ENCODE results near the gene UGT1A5. TPM values are rescaled to one million over a fixed set of nuclear protein-coding genes. Genes with fewer than 3 reads are reported as not detected.

UGT1A5 gene
- not detected in 2 replicates for total RNA-seq (2014; rRNA removed)
- polyA plus RNA-seq (2012), result not detected

DNA sequence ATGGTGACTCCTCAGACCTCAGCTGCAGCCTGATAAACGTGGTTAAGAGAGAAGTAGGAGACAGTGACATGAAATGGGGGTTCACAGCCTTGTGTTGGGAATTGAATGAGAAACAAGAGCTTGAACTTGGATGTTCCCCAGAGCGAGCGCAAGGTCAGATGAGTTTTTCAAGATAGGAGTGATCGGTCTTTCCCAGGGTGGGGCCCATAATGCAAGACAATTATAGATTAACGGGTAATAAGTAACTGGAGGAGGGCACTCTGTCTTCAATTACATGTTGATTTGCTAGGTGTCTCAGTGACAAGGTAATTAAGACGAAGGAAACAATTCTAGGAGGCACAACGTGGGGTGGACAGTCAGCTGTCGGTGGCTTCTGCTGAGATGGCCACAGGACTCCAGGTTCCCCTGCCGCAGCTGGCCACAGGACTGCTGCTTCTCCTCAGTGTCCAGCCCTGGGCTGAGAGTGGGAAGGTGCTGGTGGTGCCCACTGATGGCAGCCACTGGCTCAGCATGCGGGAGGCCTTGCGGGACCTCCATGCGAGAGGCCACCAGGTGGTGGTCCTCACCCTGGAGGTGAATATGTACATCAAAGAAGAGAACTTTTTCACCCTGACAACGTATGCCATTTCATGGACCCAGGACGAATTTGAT is at the start of gene UGT1A5:
Gene UGT1A5, plus strand, starts transcription at position 297 of the 651 bp plus-strand sequence. Its CDS starts 85 bp downstream, at position 382.
- DNase-seq (ENCODE audit: low read depth), result no peak

DNA sequence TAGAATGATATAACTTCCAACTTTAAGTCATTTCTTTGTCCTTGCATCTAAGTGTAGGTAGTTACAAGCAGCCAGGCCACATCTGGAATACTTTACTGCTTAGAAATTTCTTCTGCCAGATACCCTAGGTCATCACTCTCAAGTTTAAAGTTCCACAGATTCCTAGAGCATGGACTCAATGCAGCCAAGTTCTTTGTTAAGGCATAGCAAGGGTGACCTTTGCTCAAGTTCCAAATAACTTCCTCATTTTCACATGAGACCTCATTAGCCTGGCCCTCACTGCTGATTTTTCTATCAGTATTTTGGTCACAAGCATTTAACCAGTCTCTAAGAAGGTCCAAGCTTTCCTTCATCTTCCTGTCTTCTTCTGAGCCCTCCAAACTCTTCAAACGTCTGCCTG is 48.8 kb upstream of the UGT1A5 start:
- no peak for DNase-seq (ENCODE audit: low read depth)

DNA sequence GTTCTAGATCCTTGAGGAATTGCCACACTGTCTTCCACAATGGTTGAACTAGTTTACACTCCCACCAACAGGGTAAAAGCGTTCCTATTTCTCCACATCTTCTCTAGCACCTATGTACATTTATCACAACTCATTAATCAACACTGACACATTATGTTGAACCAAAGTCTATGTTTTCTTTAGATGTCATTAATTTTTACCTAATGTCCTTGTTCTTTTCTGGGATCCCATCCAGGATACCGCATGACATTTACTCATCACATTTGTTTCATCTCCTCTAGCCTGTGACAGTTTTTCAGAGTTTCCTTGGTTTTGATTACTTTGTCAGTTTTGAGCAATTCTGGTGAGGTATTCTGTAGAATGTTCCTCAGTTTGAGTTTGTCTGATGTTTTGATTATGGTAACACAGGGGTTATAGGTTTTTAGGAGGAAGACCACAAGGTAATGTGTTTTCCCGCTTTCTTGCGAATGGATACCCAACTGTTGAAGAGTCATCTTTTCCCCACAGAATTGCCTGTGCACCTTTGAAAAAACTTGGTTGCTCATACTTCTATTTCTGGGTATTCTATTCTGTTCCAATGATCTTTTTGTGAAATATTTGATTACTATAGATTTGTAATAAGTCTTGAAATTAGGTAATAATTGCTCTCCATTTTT is 44.0 kb upstream of the UGT1A5 start:
- DNase-seq (ENCODE audit: low read depth), result no peak

DNA sequence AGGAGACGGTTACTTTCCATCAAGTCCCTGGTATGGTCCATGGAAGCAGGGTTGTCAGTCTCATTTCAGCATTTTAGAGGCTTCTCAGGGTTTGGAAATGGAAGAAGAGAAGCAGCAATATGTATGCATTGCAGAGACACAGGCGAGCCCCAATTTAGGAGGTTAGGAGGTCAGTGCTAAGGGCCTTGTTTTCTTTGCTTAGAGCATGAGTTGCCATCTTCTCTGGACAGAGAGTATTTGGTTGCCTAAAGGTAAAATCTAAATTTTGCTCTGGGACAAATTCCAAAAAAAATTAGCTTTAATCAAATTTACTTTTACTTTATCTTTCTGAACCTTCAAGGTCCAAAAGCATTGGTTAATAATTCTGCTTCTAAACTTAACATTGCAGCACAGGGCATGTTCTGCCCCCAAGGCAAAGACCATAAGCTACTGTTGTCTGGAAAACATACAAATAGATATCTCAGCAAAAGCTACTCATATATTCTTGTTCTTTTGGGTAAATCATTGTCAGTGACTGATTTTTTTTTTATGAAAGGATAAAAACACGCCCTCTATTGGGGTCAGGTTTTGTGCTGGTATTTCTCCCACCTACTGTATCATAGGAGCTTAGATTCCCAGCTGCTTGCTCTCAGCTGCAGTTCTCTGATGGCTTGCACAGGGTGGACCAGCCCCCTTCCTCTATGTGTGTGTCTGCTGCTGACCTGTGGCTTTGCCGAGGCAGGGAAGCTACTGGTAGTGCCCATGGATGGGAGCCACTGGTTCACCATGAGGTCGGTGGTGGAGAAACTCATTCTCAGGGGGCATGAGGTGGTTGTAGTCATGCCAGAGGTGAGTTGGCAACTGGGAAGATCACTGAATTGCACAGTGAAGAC is 41.2 kb upstream of the UGT1A5 start, which contains the start of gene UGT1A9:
Gene UGT1A9, plus strand, starts transcription at position 609 of the 872 bp plus-strand sequence. Its CDS starts 37 bp downstream, at position 646.
- no peak for DNase-seq (ENCODE audit: low read depth)

DNA sequence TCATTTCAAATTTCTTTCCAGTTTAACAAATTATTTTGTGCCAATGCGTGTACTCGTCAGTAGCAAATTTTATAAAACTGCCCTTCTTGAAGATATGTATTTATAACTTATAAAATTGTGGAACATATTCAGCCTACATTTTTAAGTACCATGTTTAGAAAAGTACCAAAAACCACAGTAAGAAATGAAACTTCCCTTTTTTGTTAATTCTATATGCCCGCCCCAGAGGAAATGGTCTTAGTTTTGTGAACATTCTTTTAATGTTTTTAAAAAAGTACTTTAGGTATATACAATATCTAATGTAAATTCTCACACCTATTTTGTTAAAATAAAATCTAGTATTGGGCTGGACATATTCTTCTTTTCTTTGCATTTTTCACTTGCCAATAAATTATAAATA is 39.8 kb upstream of the UGT1A5 start:
- no peak for DNase-seq (ENCODE audit: low read depth)

DNA sequence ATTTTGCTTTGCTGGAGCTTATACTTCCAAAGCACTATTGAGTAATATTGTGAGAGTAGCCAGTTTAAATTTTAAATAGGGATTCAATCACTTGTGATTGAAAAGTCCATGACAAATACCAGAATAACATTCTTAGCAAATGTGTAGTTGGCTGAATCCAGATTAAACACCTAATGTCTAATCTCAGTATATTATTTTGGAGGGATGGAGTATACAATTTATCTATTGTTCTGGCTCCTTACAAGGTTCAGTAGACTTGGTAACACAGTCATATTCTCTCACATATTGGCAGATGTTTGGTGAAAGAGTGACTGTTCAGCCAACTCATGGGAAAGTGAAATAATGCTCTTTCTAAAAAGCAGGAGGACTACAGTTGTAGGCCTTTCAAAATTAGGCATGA is 38.8 kb upstream of the UGT1A5 start:
- no peak for DNase-seq (ENCODE audit: low read depth)

DNA sequence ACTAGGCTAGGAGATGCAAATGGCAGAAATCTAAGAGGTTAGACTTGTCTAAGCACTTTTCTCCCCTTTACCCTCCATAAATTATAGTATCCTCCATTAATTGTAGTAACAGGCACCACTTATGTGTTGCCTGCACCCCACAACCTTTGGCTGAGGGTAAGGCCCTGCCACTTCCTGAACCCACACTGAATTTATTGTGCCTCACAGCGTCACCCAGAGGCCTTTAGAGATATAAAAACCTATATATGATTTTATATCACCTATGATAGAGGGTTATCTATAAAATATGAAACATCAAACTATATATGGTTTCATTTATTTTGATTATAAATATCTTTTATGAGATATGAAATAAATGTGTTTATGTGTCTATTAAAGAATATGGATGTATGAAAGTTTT is 38.4 kb upstream of the UGT1A5 start:
- no peak for DNase-seq (ENCODE audit: low read depth)

DNA sequence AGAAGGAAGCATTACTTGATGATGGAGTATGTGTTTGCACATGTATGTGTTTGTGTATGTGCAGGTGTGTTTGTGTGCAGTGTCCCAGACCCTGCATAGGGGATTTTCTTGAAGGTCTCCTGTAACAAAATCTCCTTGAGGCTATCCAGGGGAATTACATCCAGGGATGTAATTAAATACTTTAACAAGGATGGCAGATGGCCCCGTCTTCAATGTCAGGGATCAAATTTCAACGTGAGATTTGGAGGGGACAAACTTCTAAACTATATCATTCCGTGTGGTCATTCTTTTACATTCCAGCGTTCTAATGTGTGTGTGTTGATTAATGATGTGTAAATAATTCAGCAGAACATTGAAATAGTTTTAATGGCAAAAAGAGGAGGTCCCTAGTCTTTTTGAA is 37.7 kb upstream of the UGT1A5 start:
- DNase-seq (ENCODE audit: low read depth), result no peak

DNA sequence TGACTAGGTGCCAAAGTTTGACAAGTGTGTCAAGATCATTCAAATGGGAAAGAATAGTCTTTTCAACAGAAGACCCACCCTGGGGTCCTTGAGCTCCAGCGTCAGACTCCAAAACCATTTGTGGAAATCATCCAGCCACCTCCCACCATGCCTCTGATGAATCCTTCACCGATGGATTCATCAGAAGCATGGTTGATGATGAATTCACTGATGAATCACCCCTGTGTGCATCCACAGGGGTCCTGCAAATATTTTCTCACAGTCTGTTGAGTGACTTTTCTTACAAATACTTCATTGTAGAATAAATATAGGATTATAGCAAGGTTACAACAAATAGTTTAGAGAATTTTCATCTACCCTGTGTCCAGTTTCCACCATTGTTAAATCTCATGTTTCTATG is 36.7 kb upstream of the UGT1A5 start:
- no peak for DNase-seq (ENCODE audit: low read depth)

DNA sequence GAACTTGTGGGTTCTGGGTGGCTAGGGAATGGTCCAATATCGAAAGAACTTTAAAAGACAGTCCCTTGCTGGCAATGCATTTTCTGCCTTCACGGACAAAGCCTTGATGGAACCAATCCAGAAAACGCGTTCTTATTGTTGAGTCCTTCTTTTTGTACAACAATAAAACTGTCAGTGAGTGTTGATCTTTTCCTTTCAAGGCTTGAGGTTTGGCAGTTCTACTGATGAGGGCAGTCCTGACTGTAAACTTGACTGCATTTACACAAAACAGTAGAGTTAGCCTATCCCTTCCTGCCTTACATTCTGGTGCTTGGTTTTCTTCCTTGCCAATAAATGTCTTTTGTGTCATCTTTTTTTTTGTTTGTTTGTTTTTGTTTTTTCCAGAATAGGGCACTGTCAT is 33.5 kb upstream of the UGT1A5 start:
- no peak for DNase-seq (ENCODE audit: low read depth)

DNA sequence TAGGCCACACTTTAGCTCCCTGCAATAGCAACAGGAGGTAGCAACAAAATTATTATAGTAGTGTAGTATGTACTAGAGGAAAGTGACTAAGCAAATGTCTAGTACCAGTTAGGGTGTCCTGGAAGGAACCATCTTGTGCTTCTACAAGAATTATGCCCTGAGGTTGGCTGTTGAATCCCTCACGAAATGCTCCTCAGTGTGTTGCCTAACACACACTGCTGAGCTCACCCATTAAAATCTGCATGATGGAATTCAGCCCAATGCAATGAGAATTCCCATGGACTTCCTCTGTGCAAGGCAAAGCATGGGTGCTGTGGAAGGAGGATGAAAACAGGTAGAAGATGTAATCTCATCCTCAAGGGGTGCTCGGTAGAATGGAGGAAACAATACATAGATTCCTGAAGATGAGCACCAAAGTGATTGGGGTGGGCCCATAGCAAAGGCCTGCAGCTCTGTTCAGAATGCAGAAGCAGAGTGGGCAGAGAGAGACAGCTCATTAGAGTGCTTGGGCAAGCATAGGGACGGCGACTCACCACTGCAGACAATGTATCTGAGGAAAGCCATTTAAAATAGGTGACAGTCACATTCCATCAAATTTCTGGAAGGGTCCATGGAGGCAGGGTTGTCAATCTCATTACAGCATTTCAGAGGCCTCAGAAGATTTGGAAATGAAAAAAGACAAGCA is 32.2 kb upstream of the UGT1A5 start:
- no peak for DNase-seq (ENCODE audit: low read depth)

DNA sequence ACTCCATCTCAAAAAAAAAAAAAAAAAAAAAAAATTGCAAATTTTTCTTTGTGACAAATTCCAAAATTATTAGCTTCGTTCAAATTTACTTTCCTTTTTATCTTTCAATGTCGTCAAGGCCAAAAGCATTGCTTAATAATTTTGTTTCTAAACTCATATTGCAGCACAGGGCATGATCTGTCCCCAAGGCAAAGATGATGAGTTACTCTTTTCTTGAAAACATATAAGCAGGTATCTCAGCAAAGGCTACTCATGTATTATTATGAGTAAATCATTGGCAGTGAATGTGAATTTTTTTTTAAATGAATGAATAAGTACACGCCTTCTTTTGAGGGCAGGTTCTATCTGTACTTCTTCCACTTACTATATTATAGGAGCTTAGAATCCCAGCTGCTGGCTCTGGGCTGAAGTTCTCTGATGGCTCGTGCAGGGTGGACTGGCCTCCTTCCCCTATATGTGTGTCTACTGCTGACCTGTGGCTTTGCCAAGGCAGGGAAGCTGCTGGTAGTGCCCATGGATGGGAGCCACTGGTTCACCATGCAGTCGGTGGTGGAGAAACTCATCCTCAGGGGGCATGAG is 31.1 kb upstream of the UGT1A5 start, which contains the start of gene UGT1A7:
Gene UGT1A7, plus strand, starts transcription at position 381 of the 579 bp plus-strand sequence. Its CDS starts 37 bp downstream, at position 418.
- no peak for DNase-seq (ENCODE audit: low read depth)

DNA sequence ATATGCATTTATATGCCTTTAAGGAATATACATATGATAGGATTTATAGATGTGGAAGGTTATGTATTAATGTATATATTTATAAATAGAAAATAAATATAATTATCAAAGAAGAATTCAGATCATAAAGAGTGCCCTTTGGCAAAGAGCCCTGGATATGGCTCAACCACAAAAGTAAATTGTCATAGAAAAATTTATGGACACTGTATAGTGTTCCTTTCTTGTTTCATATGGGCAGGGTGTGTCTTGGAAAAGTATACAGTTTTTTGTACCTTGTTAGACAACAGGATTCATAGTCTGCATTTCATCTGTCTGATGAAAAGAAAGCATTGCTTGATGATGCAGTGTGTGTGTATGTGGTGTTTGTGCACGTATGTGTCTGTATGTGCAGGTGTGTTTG is 28.1 kb upstream of the UGT1A5 start:
- no peak for DNase-seq (ENCODE audit: low read depth)

DNA sequence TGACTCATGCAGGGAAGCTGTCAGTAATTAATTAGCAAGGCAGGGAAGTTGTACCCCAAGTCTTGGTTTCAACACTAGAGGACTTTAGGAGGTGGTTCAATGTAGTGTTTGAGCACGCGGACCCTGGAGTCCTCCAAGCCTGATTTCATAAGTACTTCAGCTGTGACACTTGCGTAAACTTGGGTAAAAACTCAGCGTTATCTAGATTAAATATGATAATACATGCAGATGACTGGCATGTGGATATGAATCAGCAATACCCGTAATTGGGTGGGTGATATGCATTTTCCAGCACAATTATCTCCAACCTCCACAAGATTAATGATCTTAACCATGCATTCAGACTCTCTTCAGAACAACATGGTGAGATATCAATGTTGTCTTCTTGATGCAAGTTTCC is 25.8 kb upstream of the UGT1A5 start:
- DNase-seq (ENCODE audit: low read depth), result no peak

DNA sequence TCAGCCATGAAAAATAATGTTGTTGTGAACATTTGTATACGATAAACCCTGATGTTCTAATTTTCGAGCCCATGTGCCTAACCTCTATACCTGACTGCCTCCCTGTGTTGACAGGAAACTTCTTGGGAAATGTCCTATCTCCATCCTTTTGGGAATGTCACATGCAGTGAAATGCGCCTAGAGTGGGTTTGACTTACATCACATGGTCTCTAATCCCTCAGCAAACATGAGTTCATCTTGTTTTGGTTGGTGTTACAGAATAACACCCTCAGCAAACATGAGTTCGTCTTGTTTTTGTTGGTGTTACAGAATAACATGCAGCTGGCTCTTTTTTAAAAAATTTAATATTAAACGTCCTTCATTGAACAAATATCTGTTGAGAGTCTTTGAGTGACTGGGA is 24.4 kb upstream of the UGT1A5 start:
- no peak for DNase-seq (ENCODE audit: low read depth)

DNA sequence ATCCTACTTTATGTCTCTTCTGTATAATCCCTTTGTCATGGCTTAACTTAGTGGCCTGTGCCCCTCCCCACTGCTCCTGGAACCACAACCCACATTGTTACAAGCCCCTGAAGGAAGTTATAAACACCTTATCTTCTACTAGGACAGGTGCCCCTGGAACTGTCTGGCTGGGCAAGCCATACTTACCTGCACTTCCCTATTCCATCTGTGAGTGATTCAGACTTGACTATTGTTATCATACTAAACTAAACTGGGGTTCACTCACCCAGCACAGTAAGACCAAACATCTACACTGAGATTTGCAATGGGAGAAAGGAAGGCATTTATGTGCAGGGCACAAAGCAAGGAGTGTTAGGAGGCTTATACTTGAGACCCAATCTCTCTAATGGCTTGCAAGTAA is 23.7 kb upstream of the UGT1A5 start:
- no peak for DNase-seq (ENCODE audit: low read depth)

DNA sequence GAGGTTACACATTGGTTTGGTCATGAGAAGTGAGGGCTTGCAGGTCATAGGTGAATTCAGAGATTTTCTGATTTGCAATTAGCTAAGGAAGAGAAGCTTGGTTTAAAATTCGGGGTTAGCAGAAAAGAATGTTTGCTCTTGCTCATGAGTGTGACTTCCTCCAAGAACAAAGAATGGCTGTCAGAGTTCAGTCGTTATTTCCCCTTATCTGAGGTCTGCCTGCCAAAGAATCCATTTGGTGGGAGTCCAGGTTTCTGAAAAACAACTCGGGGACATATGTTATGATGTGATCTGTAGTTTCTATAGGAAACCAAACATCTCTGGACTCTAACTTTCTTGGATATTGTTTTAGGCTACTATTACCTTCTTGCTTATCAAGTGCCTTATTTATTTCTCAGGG is 23.2 kb upstream of the UGT1A5 start:
- DNase-seq (ENCODE audit: low read depth), result no peak

DNA sequence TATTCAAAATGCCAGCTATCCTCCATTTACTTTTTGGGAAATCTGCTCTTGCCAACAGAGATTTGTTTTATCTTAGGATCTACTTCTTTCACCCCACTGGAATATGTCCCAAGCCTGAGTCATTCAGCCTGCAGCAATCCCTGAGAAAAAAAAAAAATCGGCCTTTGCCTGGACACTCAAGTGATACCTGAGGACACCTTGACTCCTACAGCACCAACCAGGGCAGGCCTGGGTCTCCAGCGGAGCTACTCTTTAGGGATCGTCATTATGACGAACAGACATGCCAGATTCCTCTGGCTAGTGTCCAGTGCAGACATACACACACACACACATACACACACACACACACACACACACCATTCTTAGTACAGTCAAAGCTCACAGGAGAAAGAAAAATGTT is 22.3 kb upstream of the UGT1A5 start:
- no peak for DNase-seq (ENCODE audit: low read depth)

DNA sequence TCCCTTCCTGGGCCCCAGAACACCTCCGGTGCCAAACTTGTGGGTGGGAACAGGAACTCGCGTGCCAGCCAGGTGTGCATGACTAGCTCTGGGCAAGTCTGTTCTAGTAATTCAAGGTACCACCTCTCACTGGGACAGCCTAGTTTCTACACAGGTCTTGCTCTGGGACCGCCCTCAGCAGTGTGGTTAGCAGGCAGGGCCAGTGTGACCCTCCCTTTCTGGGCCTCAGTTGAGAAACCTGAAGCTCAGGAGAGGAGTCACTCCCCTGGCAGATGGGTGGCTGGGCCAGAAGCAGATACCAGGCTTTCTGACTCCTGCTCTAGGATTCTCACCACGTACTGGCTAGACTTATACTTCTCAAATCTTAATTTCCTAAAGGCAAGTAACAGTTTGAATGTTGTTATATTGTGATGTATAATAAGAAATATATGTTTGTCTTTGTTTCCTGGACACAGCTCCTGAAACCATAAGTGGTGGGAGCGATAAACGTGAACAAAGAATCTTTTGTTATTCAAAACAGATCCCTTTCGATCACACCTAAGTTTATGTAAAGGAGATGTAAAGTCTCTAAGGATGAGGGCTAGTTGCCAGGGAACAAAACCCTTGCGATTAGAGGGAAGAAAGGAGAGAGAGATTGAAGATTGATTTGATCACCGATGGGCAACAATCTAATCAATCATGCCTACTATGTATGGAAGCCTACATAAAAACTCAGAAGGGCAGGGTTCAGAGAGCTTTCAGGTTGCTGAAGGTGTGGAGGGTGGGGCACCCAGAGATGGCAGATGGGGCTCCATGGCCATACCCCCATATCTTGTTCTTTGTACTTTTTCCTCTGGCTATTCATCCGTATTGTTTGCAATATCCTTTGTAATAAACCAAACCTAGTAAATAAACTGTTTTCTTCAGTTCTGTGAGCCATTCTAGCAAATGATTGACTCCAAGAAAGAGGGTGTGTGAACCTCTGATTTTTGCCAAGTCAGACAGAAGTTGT is 21.0 kb upstream of the UGT1A5 start:
- no peak for DNase-seq (ENCODE audit: low read depth)

DNA sequence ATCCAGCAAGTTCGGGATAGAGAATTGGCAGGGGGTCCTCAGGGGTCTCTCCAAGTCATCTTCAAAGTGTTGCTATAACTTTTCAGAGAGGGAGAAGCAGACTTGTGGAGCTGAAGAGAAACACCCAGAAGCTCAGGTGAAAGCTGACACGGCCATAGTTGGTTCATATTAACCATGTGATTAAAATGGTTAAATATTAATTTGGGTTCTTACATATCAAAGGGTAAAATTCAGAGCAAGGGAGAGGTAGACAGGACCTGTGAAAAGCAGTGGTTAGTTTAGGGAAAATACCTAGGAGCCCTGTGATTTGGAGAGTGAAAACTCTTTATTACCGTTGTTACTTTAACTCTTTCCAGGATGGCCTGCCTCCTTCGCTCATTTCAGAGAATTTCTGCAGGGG is 20.1 kb upstream of the UGT1A5 start, which contains the start of gene UGT1A6:
Gene UGT1A6, plus strand, starts transcription at position 243 of the 400 bp plus-strand sequence. Its CDS starts 115 bp downstream, at position 358.
- no peak for DNase-seq (ENCODE audit: low read depth)
